Calu3 (cell line): ENCODE measurements around the gene KCP. TPM values are rescaled to one million over a fixed set of nuclear protein-coding genes. Genes with fewer than 3 reads are reported as not detected.

Experiments
- BruUV-seq: library from RNA; stranded (reverse); fragments of 400-500 nt; replicated peaks from 2 replicates; lab custom pipeline; 2021; lab: Mats Ljungman, UMichigan
- CTCF ChIA-PET: fragments of 300-600 bp; sonication (Branson Sonifier 250); formaldehyde crosslinking; loops from one replicate; lab custom pipeline; 2022; ENCODE audit warnings: antibody characterized with exemption; lab: Charles Lee
- DNase-seq: peaks from one replicate; pipeline ENCODE4 v3.0.0; 2022
- H3K27ac Mint-ChIP-seq: one replicate; pipeline ENCODE4 v1.8.0; 2022; ENCODE audit warnings: mixed read lengths; ENCODE audit not compliant: unreplicated experiment
- H3K27me3 Mint-ChIP-seq: one replicate; pipeline ENCODE4 v1.8.0; 2022; ENCODE audit warnings: mixed read lengths; ENCODE audit not compliant: unreplicated experiment
- H3K36me3 Mint-ChIP-seq: one replicate; pipeline ENCODE4 v1.8.0; 2022; ENCODE audit warnings: mild to moderate bottlenecking, moderate library complexity, mixed read lengths; ENCODE audit not compliant: insufficient read depth, unreplicated experiment
- H3K4me1 Mint-ChIP-seq: one replicate; pipeline ENCODE4 v1.8.0; 2022; ENCODE audit warnings: mild to moderate bottlenecking, low read depth, mixed read lengths; ENCODE audit not compliant: unreplicated experiment
- H3K4me3 Mint-ChIP-seq: one replicate; pipeline ENCODE4 v1.8.0; 2022; ENCODE audit warnings: mild to moderate bottlenecking, low read depth, moderate library complexity, mixed read lengths; ENCODE audit not compliant: unreplicated experiment
- H3K9me3 Mint-ChIP-seq: one replicate; pipeline ENCODE4 v1.8.0; 2022; ENCODE audit warnings: low read depth, mixed read lengths; ENCODE audit not compliant: unreplicated experiment
- CTCF ChIP-seq: fragments of 200-600 bp; IDR thresholded peaks from one replicate; pipeline ENCODE4 v1.8.0; 2022; ENCODE audit warnings: antibody characterized with exemption; ENCODE audit not compliant: unreplicated experiment
- intact Hi-C: fragments of 100-400 bp; cut with micrococcal nuclease; formaldehyde crosslinking; loops from one replicate; pipeline ENCODE4 v1.10.0; 2022; ENCODE audit not compliant: unreplicated experiment
- total RNA-seq: library from RNA; stranded (reverse); gene quantifications from 2 replicates; pipeline ENCODE4 v1.2.3, GENCODE V29; 2022

KCP gene
- total RNA-seq, 1 experiment from 2014 or later = 6.8 TPM

DNA sequence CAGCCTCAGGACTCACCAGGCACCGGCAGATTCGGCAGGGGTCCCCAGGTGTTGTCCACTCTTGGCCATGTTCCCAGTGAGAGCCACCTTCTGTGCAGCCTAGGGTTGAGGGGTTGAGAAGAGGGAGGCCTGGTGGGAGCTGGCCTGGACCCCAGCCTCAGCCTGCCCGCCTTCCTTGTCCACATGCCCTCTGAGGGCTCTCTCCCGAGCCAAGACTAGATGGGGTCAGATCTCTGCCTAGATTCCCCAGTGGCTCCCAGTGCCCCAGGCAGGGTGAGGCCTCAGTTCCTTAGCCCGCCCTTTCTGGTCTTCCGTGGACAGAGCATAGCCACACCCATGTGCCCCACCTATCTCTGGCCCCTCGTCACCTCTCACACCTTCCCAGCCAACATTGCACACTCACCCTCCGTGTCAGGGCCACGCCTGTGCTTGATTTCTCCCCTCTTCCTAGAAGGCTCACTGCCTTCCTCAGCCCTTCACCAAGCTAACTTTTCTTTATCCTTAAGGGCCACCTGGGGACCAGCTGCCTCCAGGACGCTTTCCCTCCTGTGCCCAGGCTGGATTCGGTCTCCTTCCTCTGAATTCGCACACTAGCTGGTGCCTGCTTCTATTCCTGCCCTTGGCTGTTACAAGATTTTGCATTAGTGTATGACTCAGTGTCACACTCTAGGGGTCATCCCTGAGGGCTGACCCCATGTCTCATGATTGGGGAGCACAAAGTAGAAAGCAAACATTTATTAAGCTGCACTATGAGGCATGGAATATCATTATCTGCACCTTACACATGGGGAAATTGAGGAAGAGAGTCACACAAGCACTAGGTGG lies 7.5 kb downstream of the KCP start:
- H3K27ac Mint-ChIP-seq = peak overlapping the region; percentile 66
- intact Hi-C loops = loop anchor here (5.0 kb wide), 1 partner anchor 54 kb away; no protein-coding TSS in a partner anchor
- no TSS peak for BruUV-seq
- peaks cover 7% of the 10 kb centered on the region for H3K27me3 Mint-ChIP-seq
- H3K4me3 Mint-ChIP-seq = peak overlapping the region; percentile 54
- H3K36me3 Mint-ChIP-seq = peaks cover 5% of the 10 kb centered on the region
- peaks cover 25% of the 10 kb centered on the region for H3K4me1 Mint-ChIP-seq
- CTCF ChIA-PET = interaction anchor here (0.8 kb wide), 1 partner anchor 14 kb away, joined by 5 read pairs; no protein-coding TSS in a partner anchor
- DNase-seq = no peak
- TF ChIP-seq CTCF = no peak
- no peaks in the 10 kb centered on the region for H3K9me3 Mint-ChIP-seq

DNA sequence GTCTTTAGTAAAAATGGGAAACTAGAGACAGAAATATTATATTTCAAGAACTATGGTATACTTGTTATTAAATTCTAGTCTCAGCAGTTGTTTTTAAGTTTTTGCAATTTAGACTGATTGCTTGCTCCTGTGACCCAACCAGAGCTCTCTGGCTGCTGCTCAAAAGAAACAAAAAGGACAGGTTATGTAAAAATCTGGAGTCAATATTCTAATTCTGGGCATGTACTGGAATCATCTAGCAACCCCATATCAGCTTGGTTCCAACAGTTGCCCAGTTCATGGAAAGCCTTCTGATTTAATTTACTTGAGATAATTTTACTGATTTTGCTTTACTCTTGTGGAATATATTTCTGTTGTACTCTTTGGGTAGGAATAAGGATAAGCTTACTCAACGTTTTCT lies 10.3 kb downstream of the KCP start:
- H3K4me3 Mint-ChIP-seq = no peak overlapping the region
- peaks cover 5% of the 10 kb centered on the region for H3K36me3 Mint-ChIP-seq
- no peaks in the 10 kb centered on the region for H3K27me3 Mint-ChIP-seq
- CTCF ChIA-PET = no interaction called here
- H3K4me1 Mint-ChIP-seq = peaks cover 25% of the 10 kb centered on the region
- DNase-seq = no peak
- intact Hi-C loops = loop anchor here (5.0 kb wide), 1 partner anchor 57 kb away; no protein-coding TSS in a partner anchor
- no peak overlapping the region for H3K27ac Mint-ChIP-seq
- H3K9me3 Mint-ChIP-seq = no peaks in the 10 kb centered on the region
- TSS peak; percentile 21 for BruUV-seq
- TF ChIP-seq CTCF = no peak

- peaks cover 18% of the 10 kb centered on the region for H3K4me1 Mint-ChIP-seq
- no peak overlapping the region for H3K27ac Mint-ChIP-seq
- no peak overlapping the region for H3K4me3 Mint-ChIP-seq
- TF ChIP-seq CTCF = no peak
- intact Hi-C loops = no loop called here
- CTCF ChIA-PET = no interaction called here
- no peaks in the 10 kb centered on the region for H3K9me3 Mint-ChIP-seq
- H3K36me3 Mint-ChIP-seq = peaks cover 5% of the 10 kb centered on the region
- H3K27me3 Mint-ChIP-seq = no peaks in the 10 kb centered on the region
- BruUV-seq = no TSS peak
- DNase-seq = no peak
These were observed 11.1 kb downstream of the KCP start for GRCh38 chr7:128899392-128899791.

- no peaks in the 10 kb centered on the region for H3K9me3 Mint-ChIP-seq
- CTCF ChIA-PET = no interaction called here
These were observed 15.2 kb downstream of the KCP start for GRCh38 chr7:128895320-128895719.

More at GRCh38 chr7:128895320-128895719, 15.2 kb downstream of the KCP start:
- H3K4me3 Mint-ChIP-seq = no peak overlapping the region
- H3K4me1 Mint-ChIP-seq = peaks cover 15% of the 10 kb centered on the region
- no peak for DNase-seq
- H3K27me3 Mint-ChIP-seq = no peaks in the 10 kb centered on the region
- no peak overlapping the region for H3K27ac Mint-ChIP-seq
- TF ChIP-seq CTCF = no peak
- H3K36me3 Mint-ChIP-seq = peaks cover 35% of the 10 kb centered on the region
- intact Hi-C loops = no loop called here
- no TSS peak for BruUV-seq
